HepG2 (cell line): Measurements from ENCODE around the gene TSNAX. TPM values are rescaled to one million over a fixed set of nuclear protein-coding genes. Genes with fewer than 3 reads are reported as not detected.

Experiments used
- GMEB2 ChIP-seq: IDR thresholded peaks from 2 replicates; pipeline ENCODE4 v1.6.1; 2016; ENCODE audit warnings: missing biosample characterization, missing genetic modification reagents, low read depth
- HINFP ChIP-seq: sonication (generic); formaldehyde crosslinking; IDR thresholded peaks from 2 replicates; pipeline ENCODE4 v1.4.0; 2020; ENCODE audit warnings: low read depth, mild to moderate bottlenecking, missing genetic modification reagents
- PRDM15 ChIP-seq: sonication (generic); formaldehyde crosslinking; IDR thresholded peaks from 2 replicates; pipeline ENCODE4 v1.4.0; 2020; ENCODE audit warnings: missing genetic modification reagents
- THAP8 ChIP-seq: sonication (generic); formaldehyde crosslinking; IDR thresholded peaks from 2 replicates; pipeline ENCODE4 v1.5.1; 2020; ENCODE audit warnings: missing genetic modification reagents, mild to moderate bottlenecking, borderline replicate concordance
- ZFAT ChIP-seq: sonication (generic); formaldehyde crosslinking; conservative IDR thresholded peaks from 2 replicates; pipeline ENCODE4 v1.8.1; 2023; ENCODE audit warnings: missing genetic modification reagents, inconsistent platforms
- ZNF121 ChIP-seq: sonication (generic); formaldehyde crosslinking; IDR thresholded peaks from 2 replicates; pipeline ENCODE4 v1.5.0; 2020; ENCODE audit warnings: mild to moderate bottlenecking, missing genetic modification reagents
- ZNF138 ChIP-seq: sonication (generic); formaldehyde crosslinking; IDR thresholded peaks from 2 replicates; pipeline ENCODE4 v1.5.0; 2020; ENCODE audit warnings: mild to moderate bottlenecking, low read depth, missing genetic modification reagents
- ZNF232 ChIP-seq: sonication (generic); formaldehyde crosslinking; IDR thresholded peaks from 2 replicates; pipeline ENCODE4 v1.4.0; 2020; ENCODE audit warnings: missing genetic modification reagents, borderline replicate concordance
- ZNF407 ChIP-seq: sonication (generic); formaldehyde crosslinking; IDR thresholded peaks from one replicate; pipeline ENCODE4 v1.5.1; 2020; ENCODE audit warnings: mild to moderate bottlenecking, missing genetic modification reagents; ENCODE audit errors: not compliant biosample characterization
- ZNF451 ChIP-seq: sonication (generic); formaldehyde crosslinking; IDR thresholded peaks from 2 replicates; pipeline ENCODE4 v1.5.0; 2020; ENCODE audit warnings: mild to moderate bottlenecking, missing genetic modification reagents
- ZSCAN9 ChIP-seq: IDR thresholded peaks from 2 replicates; pipeline ENCODE4 v1.6.1; 2016; ENCODE audit warnings: borderline replicate concordance
- polyA plus RNA-seq, 8 experiments: library from polyadenylated mRNA; depleted of rRNA in 3 of 8; stranded (reverse) in 7 of 8; unstranded in 1 of 8; fragments of >200 nt; fragmentation: Illumina TruSeq in 4 of 8; extraction: Trizol in 4 of 8; gene quantifications; 2 replicates each; pipeline versions ENCODE4 v1.2.1 to v1.2.3, GENCODE V29; 2011 to 2016; ENCODE audit warnings: low read depth in 4 of 8, missing spikeins in 1 of 8, mixed read lengths in 1 of 8; ENCODE audit not compliant: insufficient read depth in 1 of 8
- total RNA-seq, 5 experiments: library from RNA; depleted of rRNA; stranded (reverse); fragments of >200 nt; fragmentation: Illumina TruSeq; extraction: Trizol; gene quantifications; 2 replicates each; pipeline ENCODE4 v1.2.3, GENCODE V29; 2016; ENCODE audit warnings: low read depth in 1 of 5

The TSNAX gene
- total and polyA plus RNA-seq, 2 of the 13 experiments (the other 11 are each of a cell fraction or from before 2014, with no cell fraction given) = 13.2 to 46.2 TPM

GRCh38 chr1:231528172-231529029 is at the start of gene TSNAX (continued):
- no peak for TF ChIP-seq ZNF407
- no peak for TF ChIP-seq HINFP (CRISPR knock-in tag)
- TF ChIP-seq ZNF138 (CRISPR knock-in tag) = no peak
- no peak for TF ChIP-seq ZNF451 (CRISPR knock-in tag)
- peak; percentile 16; the same call in 1 of the 2 replicates for TF ChIP-seq ZNF232 (CRISPR knock-in tag)
- TF ChIP-seq THAP8 (CRISPR knock-in tag) = 0 out of 2 replicates have a peak, but pooled peaks have one; percentile 68
- peak; percentile 68; the same call in 1 of the 2 replicates for TF ChIP-seq ZSCAN9 (CRISPR knock-in tag)
- TF ChIP-seq ZNF121 (CRISPR knock-in tag) = no peak
- TF ChIP-seq PRDM15 (CRISPR knock-in tag) = no peak
- peak; percentile 88 for TF ChIP-seq GMEB2 (CRISPR knock-in tag)
- no peak for TF ChIP-seq ZFAT (CRISPR knock-in tag)
